Fibroblast of pulmonary artery (primary cell): ENCODE measurements around the gene CRACDL.

Experiments used
- DNase-seq: peaks from one replicate; pipeline ENCODE4 v3.0.0-alpha.2; 2010; ENCODE audit warnings: low read depth
- H3K4me3 ChIP-seq: replicated peaks from 2 replicates; pipeline ENCODE4 v1.5.1; 2011; ENCODE audit warnings: low read depth, mild to moderate bottlenecking, control low read depth, low read length, moderate library complexity
- TF ChIP-seq, protein P1 (sequence below): IDR thresholded peaks from 2 replicates; pipeline ENCODE4 v1.5.1; 2011; ENCODE audit warnings: mild to moderate bottlenecking, control low read depth, low read length, inconsistent platforms; ENCODE audit errors: missing control alignments

Gene CRACDL

DNA sequence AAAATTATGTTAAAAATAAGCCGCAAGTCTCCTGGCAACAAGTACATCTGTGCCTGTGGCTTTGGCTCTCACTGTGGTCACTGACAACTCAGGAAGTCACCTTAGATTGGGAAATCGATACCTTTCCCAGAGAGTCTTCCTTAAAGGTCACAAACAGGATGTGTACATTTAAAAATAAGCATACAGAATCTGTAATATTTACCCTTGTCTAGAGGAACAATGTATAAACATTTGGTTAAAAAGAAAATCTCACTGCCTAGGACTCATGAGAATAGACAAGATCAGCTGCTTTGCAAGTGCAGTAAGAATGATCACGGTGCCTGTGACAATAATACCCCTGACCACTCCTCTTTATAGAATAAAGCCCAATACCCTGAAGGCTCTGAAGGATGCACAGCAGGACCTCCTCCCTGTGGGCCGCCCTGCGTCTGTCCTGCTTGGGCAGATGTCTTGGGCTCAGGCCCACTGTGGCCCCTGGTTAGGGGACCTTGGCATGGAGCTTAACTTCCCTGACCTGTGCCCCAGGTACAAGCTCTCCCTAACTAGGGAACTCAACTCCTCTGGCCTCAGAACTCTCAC is 107.1 kb downstream of the CRACDL start:
- TF ChIP-seq, protein P1, sequence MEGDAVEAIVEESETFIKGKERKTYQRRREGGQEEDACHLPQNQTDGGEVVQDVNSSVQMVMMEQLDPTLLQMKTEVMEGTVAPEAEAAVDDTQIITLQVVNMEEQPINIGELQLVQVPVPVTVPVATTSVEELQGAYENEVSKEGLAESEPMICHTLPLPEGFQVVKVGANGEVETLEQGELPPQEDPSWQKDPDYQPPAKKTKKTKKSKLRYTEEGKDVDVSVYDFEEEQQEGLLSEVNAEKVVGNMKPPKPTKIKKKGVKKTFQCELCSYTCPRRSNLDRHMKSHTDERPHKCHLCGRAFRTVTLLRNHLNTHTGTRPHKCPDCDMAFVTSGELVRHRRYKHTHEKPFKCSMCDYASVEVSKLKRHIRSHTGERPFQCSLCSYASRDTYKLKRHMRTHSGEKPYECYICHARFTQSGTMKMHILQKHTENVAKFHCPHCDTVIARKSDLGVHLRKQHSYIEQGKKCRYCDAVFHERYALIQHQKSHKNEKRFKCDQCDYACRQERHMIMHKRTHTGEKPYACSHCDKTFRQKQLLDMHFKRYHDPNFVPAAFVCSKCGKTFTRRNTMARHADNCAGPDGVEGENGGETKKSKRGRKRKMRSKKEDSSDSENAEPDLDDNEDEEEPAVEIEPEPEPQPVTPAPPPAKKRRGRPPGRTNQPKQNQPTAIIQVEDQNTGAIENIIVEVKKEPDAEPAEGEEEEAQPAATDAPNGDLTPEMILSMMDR, result no peak
- no peak for DNase-seq
- H3K4me3 ChIP-seq, result no peak overlapping the region

DNA sequence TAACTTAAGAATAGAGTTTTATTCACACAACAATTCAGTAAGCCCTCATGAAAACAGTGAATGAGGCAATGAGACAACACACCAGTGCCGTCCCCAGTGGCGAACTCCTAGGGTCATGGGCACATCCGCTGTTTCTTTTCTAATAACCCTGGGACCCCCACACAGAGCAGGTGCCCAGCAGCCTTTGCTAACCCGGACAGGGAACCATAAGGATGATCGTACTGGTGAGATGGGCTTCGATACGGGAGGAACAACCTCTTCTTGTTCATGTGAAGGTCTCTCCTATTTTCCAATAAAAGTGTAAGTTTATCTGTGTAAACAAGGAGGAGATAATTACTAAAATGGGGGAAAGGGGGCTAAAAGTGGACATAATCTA is 107.7 kb downstream of the CRACDL start:
- TF ChIP-seq, protein P1, result no peak
- no peak for DNase-seq
- no peak overlapping the region for H3K4me3 ChIP-seq

GRCh38 chr2:98827625-98828368 is 108.2 kb downstream of the CRACDL start:
- H3K4me3 ChIP-seq, result no peak overlapping the region
- TF ChIP-seq, protein P1, result no peak
- no peak for DNase-seq

- TF ChIP-seq, protein P1, result no peak
- no peak overlapping the region for H3K4me3 ChIP-seq
- no peak for DNase-seq
These were observed 109.2 kb downstream of the CRACDL start for GRCh38 chr2:98826856-98827255.

DNA sequence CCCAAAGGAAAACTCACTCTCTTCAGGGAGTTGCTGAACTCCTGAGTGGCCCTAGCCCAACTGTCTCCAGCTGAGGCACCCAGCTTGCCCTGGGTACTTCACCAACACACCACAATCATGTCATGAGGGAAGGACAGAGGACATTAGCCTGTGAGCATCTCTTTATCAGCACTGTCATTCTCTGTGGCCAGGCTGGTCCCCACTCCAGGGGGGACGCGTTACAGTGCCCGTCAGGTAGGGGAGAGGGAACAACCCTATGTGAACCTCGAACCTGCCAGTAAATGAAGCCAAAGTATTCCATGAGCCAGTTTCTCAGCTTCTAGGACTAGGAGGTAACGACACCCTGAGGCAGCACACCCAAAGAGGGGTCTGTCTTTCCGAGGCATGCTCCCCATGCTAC is 110.2 kb downstream of the CRACDL start:
- DNase-seq, result no peak
- TF ChIP-seq, protein P1, result no peak
- no peak overlapping the region for H3K4me3 ChIP-seq

GRCh38 chr2:98825404-98825803 is 110.6 kb downstream of the CRACDL start:
- no peak for DNase-seq
- TF ChIP-seq, protein P1, result no peak
- H3K4me3 ChIP-seq, result no peak overlapping the region

DNA sequence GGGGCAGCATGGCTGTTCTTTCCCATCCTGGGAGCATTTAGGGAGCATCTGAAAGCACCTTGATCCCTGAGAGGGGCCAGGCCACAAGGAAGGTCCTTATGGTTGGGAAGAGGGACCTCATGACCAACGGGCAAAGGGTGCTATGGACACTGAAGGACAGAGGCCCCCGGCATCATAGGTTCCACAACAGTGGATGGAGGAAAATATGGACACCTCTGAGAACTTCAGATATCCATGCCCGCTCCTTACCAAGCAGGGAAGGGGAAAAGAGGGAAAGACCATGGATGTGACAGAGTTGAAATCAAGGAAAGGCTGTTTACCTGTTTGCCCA is 111.0 kb downstream of the CRACDL start:
- no peak for DNase-seq
- H3K4me3 ChIP-seq, result no peak overlapping the region
- TF ChIP-seq, protein P1, result no peak
